Left colon (tissue), 2 donors: Measurements from ENCODE around the gene ID4. TPM values are rescaled to one million over a fixed set of nuclear protein-coding genes. Genes with fewer than 3 reads are reported as not detected.

Experiments
- ATAC-seq: fragments of 200-7000 bp; cut with Tn5 transposase; one replicate; pipeline ENCODE4 v1.9.1; 2020; ENCODE audit warnings: mild to moderate bottlenecking, moderate library complexity
- DNase-seq, 2 donors: peaks; one replicate each; pipeline ENCODE4 v3.0.0-alpha.2; 2020
- intact Hi-C, 2 donors: fragments of 100-400 bp; cut with DNase I in 1 of 2; cut with micrococcal nuclease in 1 of 2; formaldehyde crosslinking; loops; one replicate each; pipeline versions ENCODE4 v1.11.2 to v1.14.0; 2022; cut with DNase I, micrococcal nuclease
- total RNA-seq, 2 donors: library from RNA; stranded (reverse); fragmentation: NEBNext Ultra II Directional; extraction: Animal tissue kit (Norgen Biotek cat#: 25700); gene quantifications; one replicate each; pipeline ENCODE4 v1.2.1, GENCODE V29; 2021
- donor health status: DM: no; HTN: no; CAD: no.
- donor health status: DM: yes; HTN: yes; CAD: no.

Gene ID4
- total RNA-seq, 2 donors from 2014 or later, result 2.8 to 7.1 TPM

- no peak for ATAC-seq
- no peak for DNase-seq
- intact Hi-C loops, result no loop called here
Measured at GRCh38 chr6:19891451-19891850, 54.3 kb downstream of the ID4 start.
